ENCODE results near the gene CDCA3.

CDCA3 gene

GRCh38 chr12:6846316-6846869, 4.7 kb downstream of the CDCA3 start:
- no peak for TF ChIP-seq CTCF (IDR thresholded peaks at IDR 0.05)
- Histone ChIP-seq H3K27me3 (no peaks in the 10 kb centered on the region), H3K4me3 (ENCODE audit: low read depth in 1 of 2, low read length in 1 of 2) (no peak overlapping the region), H3K27ac (no peak overlapping the region), H3K9me3 (no peaks in the 10 kb centered on the region), H3K36me3 (peaks cover 16% of the 10 kb centered on the region), H3K4me1 (ENCODE audit: control insufficient read depth in 1 of 2, insufficient read depth in 1 of 2, low read depth in 1 of 2, low read length in 1 of 2) (peaks cover 20 to 31% of the 10 kb centered on the region in 2 experiments)

DNA sequence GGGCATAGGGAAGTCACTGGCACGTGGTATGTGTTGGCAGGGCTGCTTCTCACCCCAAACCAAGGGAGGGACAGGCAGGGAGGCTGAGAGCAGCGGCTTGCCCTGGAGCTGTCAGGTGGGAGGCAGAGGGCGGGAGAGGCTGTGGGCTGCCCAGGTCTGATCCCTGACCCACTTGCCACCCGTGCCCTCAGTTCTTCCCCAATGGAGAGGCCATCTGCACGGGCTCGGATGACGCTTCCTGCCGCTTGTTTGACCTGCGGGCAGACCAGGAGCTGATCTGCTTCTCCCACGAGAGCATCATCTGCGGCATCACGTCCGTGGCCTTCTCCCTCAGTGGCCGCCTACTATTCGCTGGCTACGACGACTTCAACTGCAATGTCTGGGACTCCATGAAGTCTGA, 5.7 kb downstream of the CDCA3 start:
- Histone ChIP-seq H3K36me3 (peaks cover 16% of the 10 kb centered on the region), H3K4me3 (ENCODE audit: low read depth in 1 of 2, low read length in 1 of 2) (no peak overlapping the region), H3K27ac (no peak overlapping the region), H3K9me3 (no peaks in the 10 kb centered on the region), H3K4me1 (ENCODE audit: control insufficient read depth in 1 of 2, insufficient read depth in 1 of 2, low read depth in 1 of 2, low read length in 1 of 2) (peaks cover 20 to 30% of the 10 kb centered on the region in 2 experiments), H3K27me3 (no peaks in the 10 kb centered on the region)
- no peak for TF ChIP-seq CTCF (IDR thresholded peaks at IDR 0.05)

DNA sequence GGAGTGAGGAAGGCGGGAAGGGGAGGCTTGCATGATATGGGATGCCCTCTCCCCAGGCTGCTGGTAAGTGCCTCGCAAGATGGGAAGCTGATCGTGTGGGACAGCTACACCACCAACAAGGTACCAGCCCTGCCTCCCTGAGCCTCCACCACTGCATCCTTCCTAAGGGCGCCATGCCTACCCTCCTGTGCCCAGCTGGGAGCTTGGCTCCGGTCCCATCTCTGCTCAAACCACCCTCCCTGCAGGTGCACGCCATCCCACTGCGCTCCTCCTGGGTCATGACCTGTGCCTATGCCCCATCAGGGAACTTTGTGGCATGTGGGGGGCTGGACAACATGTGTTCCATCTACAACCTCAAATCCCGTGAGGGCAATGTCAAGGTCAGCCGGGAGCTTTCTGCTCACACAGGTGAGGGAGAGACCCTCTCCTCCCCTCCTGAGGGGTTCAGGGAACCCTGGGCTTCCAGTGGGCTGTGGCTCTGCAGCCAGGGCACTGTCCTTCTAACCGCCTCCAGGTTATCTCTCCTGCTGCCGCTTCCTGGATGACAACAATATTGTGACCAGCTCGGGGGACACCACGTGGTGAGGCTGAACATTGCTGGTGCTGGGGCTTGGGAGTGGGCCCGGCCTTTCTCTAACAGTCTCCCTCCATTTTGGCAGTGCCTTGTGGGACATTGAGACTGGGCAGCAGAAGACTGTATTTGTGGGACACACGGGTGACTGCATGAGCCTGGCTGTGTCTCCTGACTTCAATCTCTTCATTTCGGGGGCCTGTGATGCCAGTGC, 7.8 kb downstream of the CDCA3 start:
- Histone ChIP-seq H3K4me3 (ENCODE audit: low read depth in 1 of 2, low read length in 1 of 2) (no peak overlapping the region), H3K4me1 (ENCODE audit: control insufficient read depth in 1 of 2, insufficient read depth in 1 of 2, low read depth in 1 of 2, low read length in 1 of 2) (peaks cover 13 to 20% of the 10 kb centered on the region in 2 experiments), H3K36me3 (peaks cover 16% of the 10 kb centered on the region), H3K9me3 (no peaks in the 10 kb centered on the region), H3K27ac (no peak overlapping the region), H3K27me3 (no peaks in the 10 kb centered on the region)
- TF ChIP-seq CTCF (IDR thresholded peaks at IDR 0.05), result no peak

DNA sequence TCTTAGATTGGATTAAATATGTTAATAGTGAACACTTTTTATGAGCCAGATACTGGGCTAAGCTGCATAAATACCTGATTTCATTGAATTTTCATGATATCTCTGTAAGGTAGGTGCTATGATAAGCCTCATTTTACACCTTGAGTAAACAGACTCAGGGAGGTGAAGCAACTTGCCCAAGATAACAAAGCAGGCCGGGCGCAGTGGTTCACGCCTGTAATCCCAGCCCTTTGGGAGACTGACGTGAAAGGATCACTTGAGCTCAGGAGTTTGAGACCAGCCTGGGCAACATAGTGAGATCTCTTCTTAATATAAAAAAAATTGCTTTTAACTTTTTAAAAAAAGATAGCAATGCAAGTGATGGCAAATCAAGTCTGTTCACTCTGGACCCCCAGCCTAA, 9.0 kb downstream of the CDCA3 start:
- no peaks in the 10 kb centered on the region for H3K27me3 ChIP-seq
- H3K4me3 ChIP-seq (ENCODE audit: low read depth in 1 of 2, low read length in 1 of 2), result no peak overlapping the region
- H3K27ac ChIP-seq, result no peak overlapping the region
- TF ChIP-seq CTCF (IDR thresholded peaks at IDR 0.05), result no peak
- H3K9me3 ChIP-seq, result no peaks in the 10 kb centered on the region
- H3K4me1 ChIP-seq (ENCODE audit: control insufficient read depth in 1 of 2, insufficient read depth in 1 of 2, low read depth in 1 of 2, low read length in 1 of 2), result peaks cover 13 to 20% of the 10 kb centered on the region in 2 experiments
- H3K36me3 ChIP-seq, result peaks cover 11% of the 10 kb centered on the region

DNA sequence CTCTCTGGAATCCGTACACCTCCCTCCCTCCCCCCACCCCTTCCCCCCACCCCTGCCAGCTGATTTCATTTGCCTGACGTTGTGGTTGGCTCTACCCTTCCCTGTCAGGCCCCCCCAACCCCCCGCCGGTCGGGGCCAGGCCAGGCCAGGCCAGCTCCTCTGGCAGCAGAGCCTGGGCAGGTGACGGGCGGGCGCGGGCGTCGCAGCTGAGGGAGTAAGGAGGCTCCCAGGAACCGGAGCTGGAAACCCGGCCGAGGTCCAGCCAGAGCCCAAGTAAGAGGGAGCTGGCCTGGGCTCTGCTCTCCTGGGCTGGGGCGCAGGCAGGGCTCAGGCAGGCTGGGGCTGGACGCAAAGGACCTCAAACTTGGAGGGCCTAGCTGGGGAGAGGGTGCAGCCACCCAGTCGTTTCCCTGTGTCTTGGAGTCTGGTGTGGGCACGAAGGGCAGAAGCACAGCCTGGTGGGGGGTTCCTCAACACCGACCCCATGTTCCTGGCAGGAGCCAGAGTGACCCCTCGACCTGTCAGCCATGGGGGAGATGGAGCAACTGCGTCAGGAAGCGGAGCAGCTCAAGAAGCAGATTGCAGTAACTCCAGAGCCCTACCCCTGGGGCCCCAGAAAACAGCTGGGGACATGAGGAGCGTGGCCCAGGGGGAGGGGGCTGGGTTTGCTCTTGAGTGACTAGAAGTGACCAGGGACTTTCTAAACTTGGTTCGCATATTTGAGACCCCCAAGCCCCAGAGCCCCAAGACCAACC, 10.1 kb downstream of the CDCA3 start, which contains the start of gene GNB3:
Gene GNB3 (plus strand): TSS at position 165 of the 755 bp plus-strand sequence. CDS start 363 bp downstream, at position 528.
- Histone ChIP-seq H3K4me1 (ENCODE audit: control insufficient read depth in 1 of 2, insufficient read depth in 1 of 2, low read depth in 1 of 2, low read length in 1 of 2) (peaks cover 14% of the 10 kb centered on the region in 2 experiments), H3K4me3 (ENCODE audit: low read depth in 1 of 2, low read length in 1 of 2) (no peak within 1 kb of the TSS), H3K36me3 (peaks cover 11% of the 10 kb centered on the region), H3K27me3 (no peaks in the 10 kb centered on the region), H3K27ac (no peak within 1 kb of the TSS), H3K9me3 (no peaks in the 10 kb centered on the region)
- TF ChIP-seq CTCF (IDR thresholded peaks at IDR 0.05), result no peak
